ENCODE data around the gene FBXW7.

The FBXW7 gene

DNA sequence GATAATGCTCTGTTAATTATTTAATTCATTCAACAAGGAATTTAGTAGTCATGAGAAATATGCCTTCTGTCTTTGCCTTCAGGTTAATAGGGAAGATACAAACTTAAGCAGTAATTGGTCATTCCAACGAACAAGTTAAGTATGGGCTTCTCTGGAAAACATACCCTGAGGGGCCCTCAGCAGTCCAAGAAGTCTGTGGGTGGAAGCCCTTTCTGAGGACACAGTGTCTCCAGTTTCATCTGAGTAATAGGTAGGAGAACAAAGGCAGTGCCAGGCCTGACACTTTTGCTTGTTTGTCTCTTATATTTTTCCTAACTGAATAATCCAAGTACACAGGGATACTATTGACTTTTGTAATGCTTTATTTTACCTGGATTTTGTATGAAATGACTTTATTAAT is 262.5 kb downstream of the FBXW7 start:
- no peak for FAIRE-seq
